Erythroblast (primary cell): Measurements from ENCODE around the gene THADA.

Source experiments
- DNase-seq, 2 experiments: peaks; one replicate each; lab custom pipeline; 2025; lab: John Stamatoyannopoulos, UW
- GATA1 ChIP-seq: IDR thresholded peaks from 2 replicates; pipeline ENCODE4 v1.6.1; 2011; ENCODE audit warnings: low read depth, mild to moderate bottlenecking, control low read depth, low read length, moderate library complexity
- POLR2A ChIP-seq: IDR thresholded peaks from 2 replicates; pipeline ENCODE4 v1.6.1; 2011; ENCODE audit warnings: mild to moderate bottlenecking, low read length

Gene THADA

GRCh38 chr2:43518718-43519117 is 77.1 kb downstream of the THADA start:
- TF ChIP-seq GATA1 (no peak), POLR2A (no peak)
- no peak for DNase-seq

- DNase-seq, result no peak
- TF ChIP-seq GATA1 (no peak), POLR2A (no peak)
Observed at GRCh38 chr2:43518181-43518580, 77.7 kb downstream of the THADA start.

GRCh38 chr2:43515807-43516497 is 79.9 kb downstream of the THADA start:
- TF ChIP-seq POLR2A, result no peak
- no peak for TF ChIP-seq GATA1
- no peak for DNase-seq

- no peak for DNase-seq
- TF ChIP-seq POLR2A (no peak), GATA1 (no peak)
Observed at GRCh38 chr2:43515248-43515647, 80.6 kb downstream of the THADA start.

- no peak for DNase-seq
- TF ChIP-seq GATA1 (no peak), POLR2A (no peak)
Observed at GRCh38 chr2:43513796-43514195, 82.0 kb downstream of the THADA start.

- DNase-seq, result no peak
- TF ChIP-seq POLR2A (no peak), GATA1 (no peak)
Observed at GRCh38 chr2:43513216-43513615, 82.6 kb downstream of the THADA start.

GRCh38 chr2:43511199-43511598 is 84.6 kb downstream of the THADA start:
- DNase-seq, result no peak
- TF ChIP-seq GATA1 (no peak), POLR2A (no peak)

- no peak for DNase-seq
- no peak for TF ChIP-seq GATA1
- no peak for TF ChIP-seq POLR2A
Observed at GRCh38 chr2:43509886-43510285, 86.0 kb downstream of the THADA start.

- TF ChIP-seq GATA1 (no peak), POLR2A (no peak)
- DNase-seq, result no peak
Observed at GRCh38 chr2:43508209-43508608, 87.6 kb downstream of the THADA start.

- no peak for DNase-seq
- TF ChIP-seq POLR2A, result no peak
Observed at GRCh38 chr2:43507137-43507536, 88.7 kb downstream of the THADA start.

- no peak for DNase-seq
- TF ChIP-seq GATA1, result no peak
- TF ChIP-seq POLR2A, result no peak
Observed at GRCh38 chr2:43495727-43496126, 100.1 kb downstream of the THADA start.

GRCh38 chr2:43493954-43494353 is 101.9 kb downstream of the THADA start:
- TF ChIP-seq POLR2A, result no peak
- no peak for TF ChIP-seq GATA1
- no peak for DNase-seq

GRCh38 chr2:43491065-43491639 is 104.7 kb downstream of the THADA start:
- TF ChIP-seq GATA1, result no peak
- no peak for TF ChIP-seq POLR2A
- DNase-seq, result no peak

GRCh38 chr2:43490252-43490786 is 105.5 kb downstream of the THADA start:
- TF ChIP-seq GATA1, result no peak
- no peak for TF ChIP-seq POLR2A
- DNase-seq, result no peak

GRCh38 chr2:43488737-43489136 is 107.1 kb downstream of the THADA start:
- TF ChIP-seq GATA1 (no peak), POLR2A (no peak)
- no peak for DNase-seq
